Thyroid gland (tissue), 4 donors: Measurements from ENCODE around the gene ZNF354C.

Experiments
- CTCF ChIP-seq, 6 experiments: fragments of 200-600 bp in 3 of 6; fragments of 450-650 bp in 3 of 6; sonication (generic) in 3 of 6; IDR thresholded peaks; one replicate each; pipeline ENCODE4 v1.5.1; 2016 to 2019; ENCODE audit warnings: antibody characterized with exemption in 6 of 6, mild to moderate bottlenecking in 2 of 6, inconsistent platforms in 1 of 6, moderate library complexity in 1 of 6
- POLR2A ChIP-seq, 2 donors: fragments of 450-650 bp; IDR thresholded peaks; one replicate each; pipeline ENCODE4 v1.6.1; 2017; ENCODE audit warnings: antibody characterized with exemption in 2 of 2, mild to moderate bottlenecking in 2 of 2, moderate library complexity in 1 of 2

- no peak for TF ChIP-seq CTCF (IDR thresholded peaks at IDR 0.05)
- no peak for TF ChIP-seq POLR2A (IDR thresholded peaks at IDR 0.05)
Measured at GRCh38 chr5:179080724-179081123, 20.6 kb downstream of the ZNF354C start.
